Thyroid gland (tissue), 4 donors: ENCODE measurements around the gene TAS1R3. TPM values are rescaled to one million over a fixed set of nuclear protein-coding genes. Genes with fewer than 3 reads are reported as not detected.

Experiments used
- DNase-seq, 2 donors: peaks; one replicate each; pipeline ENCODE4 v3.0.0-alpha.2; 2019
- H3K27ac ChIP-seq, 3 donors: fragments of 200-600 bp; sonication (generic); 1 replicate in 2 of 3; 2 replicates in 1 of 3; pipeline ENCODE4 v1.5.1; 2016 to 2019; ENCODE audit warnings: mild to moderate bottlenecking in 1 of 3, moderate library complexity in 1 of 3
- H3K27me3 ChIP-seq: fragments of 200-600 bp; sonication (generic); one replicate; pipeline ENCODE4 v1.5.1; 2019
- H3K36me3 ChIP-seq, 2 donors: fragments of 200-600 bp; sonication (generic); one replicate each; pipeline ENCODE4 v1.5.1; 2016 to 2019
- H3K4me1 ChIP-seq, 2 donors: fragments of 200-600 bp; sonication (generic); one replicate each; pipeline ENCODE4 v1.5.1; 2017 to 2019
- H3K4me3 ChIP-seq, 3 donors: fragments of 200-600 bp; sonication (generic); replicated peaks in 1 of 3; 1 replicate in 2 of 3; 2 replicates in 1 of 3; pipeline ENCODE4 v1.5.1; 2016; ENCODE audit warnings: mild to moderate bottlenecking in 1 of 3
- H3K9me3 ChIP-seq: fragments of 200-600 bp; sonication (generic); one replicate; pipeline ENCODE4 v1.5.1; 2017
- POLR2A ChIP-seq, 2 donors: fragments of 450-650 bp; IDR thresholded peaks; one replicate each; pipeline ENCODE4 v1.6.1; 2017; ENCODE audit warnings: antibody characterized with exemption in 2 of 2, mild to moderate bottlenecking in 2 of 2, moderate library complexity in 1 of 2
- WGBS, 2 donors: methylation state at CpG; one replicate each; pipeline ENCODE4 v1.1.5; 2017; 5-methylcytosine and 5-hydroxymethylcytosine counted together
- intact Hi-C: fragments of 100-400 bp; cut with DNase I; formaldehyde crosslinking; loops from one replicate; pipeline ENCODE4 v1.15.1; 2023
- total RNA-seq, 4 donors: library from RNA; depleted of rRNA; stranded (reverse); fragments of >200 nt; gene quantifications; one replicate each; pipeline ENCODE4 v1.2.3, GENCODE V29; 2016
- TF ChIP-seq, protein P1 (sequence below), 6 experiments: fragments of 200-600 bp in 3 of 6; fragments of 450-650 bp in 3 of 6; sonication (generic) in 3 of 6; IDR thresholded peaks; one replicate each; pipeline ENCODE4 v1.5.1; 2016 to 2019; ENCODE audit warnings: antibody characterized with exemption in 6 of 6, mild to moderate bottlenecking in 2 of 6, inconsistent platforms in 1 of 6, moderate library complexity in 1 of 6

Gene TAS1R3
- total RNA-seq, 4 donors from 2014 or later: 0.11 to 1.4 (median 0.68) TPM

GRCh38 chr1:1307261-1307922 lies 23.7 kb upstream of the TAS1R3 start:
- Histone ChIP-seq H3K4me1 (peaks cover 32 to 39% of the 10 kb centered on the region in 2 donors), H3K36me3 (peaks cover 12 to 16% of the 10 kb centered on the region in 2 donors), H3K27me3 (no peaks in the 10 kb centered on the region), H3K4me3 (peak overlapping the region; percentile 70 to 85 (median 85)), H3K9me3 (no peaks in the 10 kb centered on the region), H3K27ac (peak overlapping the region in 2 of 3 donors; percentile 41 to 46)
- TF ChIP-seq, protein P1, sequence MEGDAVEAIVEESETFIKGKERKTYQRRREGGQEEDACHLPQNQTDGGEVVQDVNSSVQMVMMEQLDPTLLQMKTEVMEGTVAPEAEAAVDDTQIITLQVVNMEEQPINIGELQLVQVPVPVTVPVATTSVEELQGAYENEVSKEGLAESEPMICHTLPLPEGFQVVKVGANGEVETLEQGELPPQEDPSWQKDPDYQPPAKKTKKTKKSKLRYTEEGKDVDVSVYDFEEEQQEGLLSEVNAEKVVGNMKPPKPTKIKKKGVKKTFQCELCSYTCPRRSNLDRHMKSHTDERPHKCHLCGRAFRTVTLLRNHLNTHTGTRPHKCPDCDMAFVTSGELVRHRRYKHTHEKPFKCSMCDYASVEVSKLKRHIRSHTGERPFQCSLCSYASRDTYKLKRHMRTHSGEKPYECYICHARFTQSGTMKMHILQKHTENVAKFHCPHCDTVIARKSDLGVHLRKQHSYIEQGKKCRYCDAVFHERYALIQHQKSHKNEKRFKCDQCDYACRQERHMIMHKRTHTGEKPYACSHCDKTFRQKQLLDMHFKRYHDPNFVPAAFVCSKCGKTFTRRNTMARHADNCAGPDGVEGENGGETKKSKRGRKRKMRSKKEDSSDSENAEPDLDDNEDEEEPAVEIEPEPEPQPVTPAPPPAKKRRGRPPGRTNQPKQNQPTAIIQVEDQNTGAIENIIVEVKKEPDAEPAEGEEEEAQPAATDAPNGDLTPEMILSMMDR (IDR thresholded peaks at IDR 0.05): no peak
- peak in 1 of 2 donors; percentile 46 for TF ChIP-seq POLR2A (IDR thresholded peaks at IDR 0.05)
- peak; percentile 44 to 50 for DNase-seq
- intact Hi-C loops: no loop called here
- WGBS, 2 donors: 1 to 3% methylated on average over 14 to 20 of the region's 83 CpGs

GRCh38 chr1:1307923-1308755 lies 22.9 kb upstream of the TAS1R3 start, which contains the start of the genes ACAP3 and PUSL1:
Gene ACAP3, minus strand, starts transcription at chr1:1307930. Its CDS starts 115 bp downstream, at chr1:1307815.
Gene PUSL1, plus strand, starts transcription at chr1:1308597. Its CDS starts 47 bp downstream, at chr1:1308644.
- no peaks in the 10 kb centered on the region for H3K27me3 ChIP-seq
- H3K4me1 ChIP-seq: peaks cover 32 to 39% of the 10 kb centered on the region in 2 donors
- intact Hi-C loops: no loop called here
- H3K36me3 ChIP-seq: peaks cover 19 to 24% of the 10 kb centered on the region in 2 donors
- TF ChIP-seq POLR2A (IDR thresholded peaks at IDR 0.05): peak in 1 of 2 donors; percentile 42
- TF ChIP-seq, protein P1 (IDR thresholded peaks at IDR 0.05): no peak
- peak; percentile 86 to 87 for DNase-seq
- H3K27ac ChIP-seq: peak within 1 kb of the TSS; percentile 49 to 93 (median 86)
- 0 to 2% methylated on average over 7 to 20 of the region's 131 CpGs for WGBS, 2 donors
- H3K9me3 ChIP-seq: no peaks in the 10 kb centered on the region
- H3K4me3 ChIP-seq: peak within 1 kb of the TSS; percentile 70 to 91 (median 85)

GRCh38 chr1:1308756-1309250 lies 22.3 kb upstream of the TAS1R3 start:
- peak; percentile 37 to 54 for DNase-seq
- H3K36me3 ChIP-seq: peaks cover 26 to 29% of the 10 kb centered on the region in 2 donors
- H3K27me3 ChIP-seq: no peaks in the 10 kb centered on the region
- peak overlapping the region; percentile 61 to 91 (median 85) for H3K4me3 ChIP-seq
- no peaks in the 10 kb centered on the region for H3K9me3 ChIP-seq
- H3K27ac ChIP-seq: peak overlapping the region; percentile 27 to 93 (median 70)
- peaks cover 32 to 39% of the 10 kb centered on the region in 2 donors for H3K4me1 ChIP-seq
- 0% methylated on average over 10 of the region's 66 CpGs; no CpG with 5 or more reads in 1 of the 2 donors for WGBS, 2 donors
- TF ChIP-seq, protein P1 (IDR thresholded peaks at IDR 0.05): no peak
- no peak for TF ChIP-seq POLR2A (IDR thresholded peaks at IDR 0.05)
- intact Hi-C loops: no loop called here

- 47 to 49% methylated on average over 31 to 36 of the region's 57 CpGs for WGBS, 2 donors
- H3K4me1 ChIP-seq: peaks cover 32 to 35% of the 10 kb centered on the region in 2 donors
- intact Hi-C loops: no loop called here
- peak overlapping the region in 1 of 3 donors; percentile 93 for H3K27ac ChIP-seq
- H3K9me3 ChIP-seq: no peaks in the 10 kb centered on the region
- TF ChIP-seq, protein P1 (IDR thresholded peaks at IDR 0.05): no peak
- no peak for TF ChIP-seq POLR2A (IDR thresholded peaks at IDR 0.05)
- H3K36me3 ChIP-seq: peaks cover 33 to 36% of the 10 kb centered on the region in 2 donors
- peak overlapping the region; percentile 61 to 91 (median 85) for H3K4me3 ChIP-seq
- no peaks in the 10 kb centered on the region for H3K27me3 ChIP-seq
- DNase-seq: peak; percentile 42 to 57
These were observed 21.6 kb upstream of the TAS1R3 start for GRCh38 chr1:1309251-1310108.
